Gastroesophageal sphincter (tissue), 4 donors: Measurements from ENCODE around the gene HOXD13. TPM values are rescaled to one million over a fixed set of nuclear protein-coding genes. Genes with fewer than 3 reads are reported as not detected.

Experiments used
- ATAC-seq: fragments of 150-250 bp; one replicate; pipeline ENCODE4 v1.9.1; 2016; ENCODE audit warnings: mild to moderate bottlenecking, moderate library complexity
- H3K27ac ChIP-seq, 4 donors: fragments of 200-600 bp; sonication (generic) in 3 of 4; 1 replicate in 3 of 4; 2 replicates in 1 of 4; pipeline ENCODE4 v1.5.1; 2016 to 2019
- H3K27me3 ChIP-seq: fragments of 200-600 bp; sonication (generic); one replicate; pipeline ENCODE4 v1.5.1; 2019
- H3K36me3 ChIP-seq, 2 donors: fragments of 200-600 bp; sonication (generic); one replicate each; pipeline ENCODE4 v1.5.1; 2019; ENCODE audit warnings: control low read depth in 1 of 2
- H3K4me1 ChIP-seq, 3 donors: fragments of 200-600 bp; sonication (generic); 1 replicate in 2 of 3; 2 replicates in 1 of 3; pipeline ENCODE4 v1.5.1; 2016 to 2019; ENCODE audit warnings: control low read depth in 2 of 3
- H3K4me3 ChIP-seq, 2 donors: fragments of 200-600 bp; sonication (generic); one replicate each; pipeline ENCODE4 v1.5.1; 2019; ENCODE audit warnings: mild to moderate bottlenecking in 1 of 2, moderate library complexity in 1 of 2
- H3K9me3 ChIP-seq, 3 donors: fragments of 200-600 bp; sonication (generic); one replicate each; pipeline ENCODE4 v1.5.1; 2017 to 2019; ENCODE audit warnings: control low read depth in 2 of 3
- EP300 ChIP-seq: sonication (generic); formaldehyde crosslinking; IDR thresholded peaks from one replicate; pipeline ENCODE4 v1.6.1; 2017; ENCODE audit warnings: antibody characterized with exemption, mild to moderate bottlenecking
- POLR2A ChIP-seq, 2 donors: fragments of 450-650 bp; IDR thresholded peaks; one replicate each; pipeline ENCODE4 v1.6.1; 2017; ENCODE audit warnings: antibody characterized with exemption in 2 of 2, mild to moderate bottlenecking in 2 of 2, moderate library complexity in 1 of 2
- POLR2AphosphoS5 ChIP-seq: sonication (generic); formaldehyde crosslinking; IDR thresholded peaks from one replicate; pipeline ENCODE4 v1.6.1; 2017; ENCODE audit warnings: antibody characterized with exemption
- WGBS, 2 donors: methylation state at CpG; one replicate each; pipeline ENCODE4 v1.1.5; 2018; ENCODE audit warnings: low coverage in 1 of 2; 5-methylcytosine and 5-hydroxymethylcytosine counted together
- total RNA-seq, 4 donors: library from RNA; depleted of rRNA; stranded (reverse); fragments of >200 nt; gene quantifications; one replicate each; pipeline ENCODE4 v1.1.0, GENCODE V29; 2016
- TF ChIP-seq, protein P1 (sequence below), 4 experiments: fragments of 200-600 bp in 2 of 4; fragments of 450-650 bp in 2 of 4; sonication (generic) in 1 of 4; IDR thresholded peaks; one replicate each; pipeline ENCODE4 v1.5.1; 2017 to 2019; ENCODE audit warnings: antibody characterized with exemption in 4 of 4, mild to moderate bottlenecking in 2 of 4, moderate library complexity in 2 of 4

HOXD13 gene
- total RNA-seq, result not detected

DNA sequence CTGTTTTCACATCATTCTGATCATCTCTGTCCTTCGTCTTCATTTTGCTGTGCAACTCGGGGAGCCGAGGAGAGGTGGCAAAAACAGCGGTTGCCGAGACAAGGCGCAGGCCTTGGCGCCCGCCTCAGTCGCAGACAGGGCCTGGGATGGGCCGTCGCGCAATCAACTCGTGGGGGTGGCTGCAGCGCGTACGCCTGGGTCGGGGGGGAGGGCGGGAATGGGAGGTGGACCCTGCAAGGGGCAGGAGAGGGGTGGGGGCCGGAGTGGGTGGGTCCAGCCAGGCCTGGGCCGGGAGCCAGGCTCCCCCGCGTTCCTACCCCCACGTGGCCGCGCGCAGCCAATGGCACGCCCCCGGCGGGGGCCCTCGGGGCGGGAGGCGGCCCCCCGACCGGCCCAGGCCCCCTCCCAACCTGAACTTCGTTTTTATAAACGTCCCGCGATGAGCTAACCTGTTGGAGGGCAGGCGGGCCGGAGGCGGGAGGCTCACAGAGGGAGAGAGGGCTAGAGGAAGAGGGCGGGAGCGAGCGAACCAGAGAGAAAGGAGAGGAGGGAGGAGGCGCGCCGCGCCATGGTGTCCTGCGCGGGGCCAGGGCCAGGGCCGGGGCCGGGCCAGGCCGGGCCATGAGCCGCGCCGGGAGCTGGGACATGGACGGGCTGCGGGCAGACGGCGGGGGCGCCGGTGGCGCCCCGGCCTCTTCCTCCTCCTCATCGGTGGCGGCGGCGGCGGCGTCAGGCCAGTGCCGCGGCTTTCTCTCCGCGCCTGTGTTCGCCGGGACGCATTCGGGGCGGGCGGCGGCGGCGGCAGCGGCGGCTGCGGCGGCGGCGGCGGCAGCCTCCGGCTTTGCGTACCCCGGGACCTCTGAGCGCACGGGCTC is at the start of gene HOXD13:
Gene HOXD13 (plus strand): TSS at position 452 of the 875 bp plus-strand sequence. CDS start 170 bp downstream, at position 622.
- H3K27me3 ChIP-seq, result peaks cover 100% of the 10 kb centered on the region
- TF ChIP-seq POLR2AphosphoS5 (no peak), EP300 (no peak), POLR2A (IDR thresholded peaks at IDR 0.05) (no peak)
- TF ChIP-seq, protein P1, sequence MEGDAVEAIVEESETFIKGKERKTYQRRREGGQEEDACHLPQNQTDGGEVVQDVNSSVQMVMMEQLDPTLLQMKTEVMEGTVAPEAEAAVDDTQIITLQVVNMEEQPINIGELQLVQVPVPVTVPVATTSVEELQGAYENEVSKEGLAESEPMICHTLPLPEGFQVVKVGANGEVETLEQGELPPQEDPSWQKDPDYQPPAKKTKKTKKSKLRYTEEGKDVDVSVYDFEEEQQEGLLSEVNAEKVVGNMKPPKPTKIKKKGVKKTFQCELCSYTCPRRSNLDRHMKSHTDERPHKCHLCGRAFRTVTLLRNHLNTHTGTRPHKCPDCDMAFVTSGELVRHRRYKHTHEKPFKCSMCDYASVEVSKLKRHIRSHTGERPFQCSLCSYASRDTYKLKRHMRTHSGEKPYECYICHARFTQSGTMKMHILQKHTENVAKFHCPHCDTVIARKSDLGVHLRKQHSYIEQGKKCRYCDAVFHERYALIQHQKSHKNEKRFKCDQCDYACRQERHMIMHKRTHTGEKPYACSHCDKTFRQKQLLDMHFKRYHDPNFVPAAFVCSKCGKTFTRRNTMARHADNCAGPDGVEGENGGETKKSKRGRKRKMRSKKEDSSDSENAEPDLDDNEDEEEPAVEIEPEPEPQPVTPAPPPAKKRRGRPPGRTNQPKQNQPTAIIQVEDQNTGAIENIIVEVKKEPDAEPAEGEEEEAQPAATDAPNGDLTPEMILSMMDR (IDR thresholded peaks at IDR 0.05), result no peak
- H3K4me3 ChIP-seq, result peak within 1 kb of the TSS in 1 of 2 donors; percentile 47
- WGBS, 2 donors, result 1% methylated on average over 16 of the region's 95 CpGs; no CpG with 5 or more reads in 1 of the 2 donors
- no peaks in the 10 kb centered on the region for H3K9me3 ChIP-seq
- no peak within 1 kb of the TSS for H3K27ac ChIP-seq
- no peak for ATAC-seq
- H3K36me3 ChIP-seq, result no peaks in the 10 kb centered on the region
- H3K4me1 ChIP-seq, result peaks cover 0 to 46% (median 23%) of the 10 kb centered on the region in 3 donors

DNA sequence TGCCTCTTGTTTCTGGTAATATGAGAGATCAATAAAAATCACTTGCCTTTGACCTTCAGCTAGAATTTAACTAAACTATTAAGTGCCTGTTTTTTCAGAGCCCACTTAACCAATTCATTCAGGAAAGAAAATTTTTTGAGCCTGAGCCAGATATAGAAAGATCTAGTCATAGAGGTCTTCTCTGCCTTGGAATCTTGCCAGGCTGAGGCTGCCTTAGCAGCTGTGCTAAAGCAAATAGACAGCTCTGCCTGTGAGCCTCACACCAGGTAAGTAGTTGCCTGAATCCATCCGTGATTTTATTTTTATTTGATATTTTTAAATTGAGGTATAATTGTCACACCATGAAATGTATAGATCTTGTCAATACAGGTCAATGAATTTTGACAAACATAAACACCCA is 36.1 kb upstream of the HOXD13 start:
- WGBS, 2 donors, result 0 to 18% methylated on average over 1 of the region's 1 CpG
- H3K4me3 ChIP-seq, result no peak overlapping the region
- peaks cover 62% of the 10 kb centered on the region for H3K27me3 ChIP-seq
- H3K36me3 ChIP-seq, result no peaks in the 10 kb centered on the region
- no peak overlapping the region for H3K27ac ChIP-seq
- no peak for ATAC-seq
- no peaks in the 10 kb centered on the region for H3K9me3 ChIP-seq
- TF ChIP-seq, protein P1 (IDR thresholded peaks at IDR 0.05), result no peak
- TF ChIP-seq POLR2A (IDR thresholded peaks at IDR 0.05) (no peak), EP300 (no peak), POLR2AphosphoS5 (no peak)
- no peaks in the 10 kb centered on the region for H3K4me1 ChIP-seq

DNA sequence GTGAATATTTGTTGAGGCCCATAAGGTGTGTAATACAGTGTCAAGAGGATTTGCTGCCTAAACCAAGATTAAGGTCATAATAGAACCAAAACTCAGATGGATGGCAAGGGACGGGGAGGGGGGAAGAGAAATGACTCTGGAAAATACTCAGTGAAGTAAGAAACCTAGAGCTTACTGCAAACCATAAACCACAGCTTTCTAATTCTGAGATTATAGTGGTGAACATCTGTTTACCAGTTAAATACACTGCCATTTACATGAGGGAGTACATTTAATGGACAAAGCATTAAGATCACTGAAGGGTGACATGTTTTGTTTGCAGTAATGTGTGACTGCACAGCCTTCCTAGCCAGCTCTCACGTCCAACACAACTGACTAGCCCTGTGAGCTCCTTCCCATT is 28.6 kb upstream of the HOXD13 start:
- peaks cover 0 to 22% (median 14%) of the 10 kb centered on the region in 3 donors for H3K4me1 ChIP-seq
- no peaks in the 10 kb centered on the region for H3K36me3 ChIP-seq
- peaks cover 89% of the 10 kb centered on the region for H3K27me3 ChIP-seq
- 45 to 58% methylated on average over 2 of the region's 2 CpGs for WGBS, 2 donors
- H3K27ac ChIP-seq, result no peak overlapping the region
- ATAC-seq, result no peak
- no peak overlapping the region for H3K4me3 ChIP-seq
- H3K9me3 ChIP-seq, result no peaks in the 10 kb centered on the region
- TF ChIP-seq, protein P1 (IDR thresholded peaks at IDR 0.05), result no peak
- TF ChIP-seq EP300, result no peak

DNA sequence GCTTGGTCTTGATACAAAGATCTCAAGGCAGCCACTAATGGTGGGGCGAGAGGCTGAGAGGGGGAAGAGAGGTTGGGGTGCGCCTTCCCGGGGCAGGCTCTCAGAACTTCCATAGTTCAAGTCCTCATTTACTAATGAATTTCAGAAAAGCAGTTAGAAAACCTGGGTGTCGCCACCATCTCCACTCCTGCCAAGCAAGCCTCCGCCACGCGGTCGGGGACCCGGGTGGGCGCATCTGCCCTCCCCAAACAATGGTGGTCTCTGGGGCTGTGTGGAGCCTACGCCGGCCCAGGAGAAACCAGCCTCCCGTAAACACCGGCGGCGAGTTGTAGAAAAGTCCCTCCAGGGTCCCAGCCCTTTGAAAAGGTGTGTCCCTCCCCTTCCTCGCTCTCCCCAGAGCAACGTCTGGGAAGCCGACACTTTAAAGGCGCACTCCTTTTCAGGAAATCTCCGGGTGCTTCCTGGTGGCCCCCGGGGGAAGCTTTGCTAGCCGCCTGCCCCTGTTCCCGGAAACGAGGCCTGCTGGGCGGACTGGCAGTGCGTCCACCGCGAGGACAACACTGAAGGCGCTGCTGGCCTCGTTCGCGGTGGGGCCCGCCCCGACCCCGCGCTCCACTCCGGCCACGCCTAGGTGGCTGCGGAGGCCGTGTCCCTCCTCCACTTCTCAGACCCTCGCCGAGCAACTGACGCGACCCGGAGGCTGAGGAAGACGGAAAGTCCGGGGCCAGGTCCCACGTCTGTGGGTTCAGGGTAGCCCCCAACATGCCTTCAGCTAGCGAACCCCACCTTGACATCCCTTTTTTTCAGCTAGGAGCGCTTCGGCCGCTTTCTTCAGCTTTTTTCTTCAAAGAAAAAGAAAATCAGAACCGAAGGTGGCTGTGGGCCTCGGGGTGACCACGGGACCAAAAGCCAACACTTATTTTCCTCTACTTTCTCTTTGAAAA is 25.6 kb upstream of the HOXD13 start:
- peaks cover 94% of the 10 kb centered on the region for H3K27me3 ChIP-seq
- H3K9me3 ChIP-seq, result no peaks in the 10 kb centered on the region
- peak overlapping the region in 1 of 2 donors; percentile 37 for H3K4me3 ChIP-seq
- H3K27ac ChIP-seq, result no peak overlapping the region
- peaks cover 0 to 28% (median 14%) of the 10 kb centered on the region in 3 donors for H3K4me1 ChIP-seq
- no peak for ATAC-seq
- no peak for TF ChIP-seq EP300
- TF ChIP-seq, protein P1 (IDR thresholded peaks at IDR 0.05), result no peak
- no peak for TF ChIP-seq POLR2AphosphoS5
- no peak for TF ChIP-seq POLR2A (IDR thresholded peaks at IDR 0.05)
- no peaks in the 10 kb centered on the region for H3K36me3 ChIP-seq
- WGBS, 2 donors, result 1 to 12% methylated on average over 11 to 12 of the region's 56 CpGs
